GM18520 (cell line): ENCODE results near the gene DYNLT5.
A peak's percentile ranks its signal among the peaks of the same experiment; 100 is the strongest.
"Not testable (repeated sequence)": the region's sequence is repeated elsewhere in the genome, so short reads cannot be mapped to it uniquely, and the experiment has no call there.

Experiments used
- ATAC-seq: cut with Tn5 transposase; IDR thresholded peaks from one replicate; pipeline ENCODE4 v1.9.1; 2021; ENCODE audit not compliant: unreplicated experiment

Gene DYNLT5

GRCh38 chr1:66788231-66788939, 36.1 kb downstream of the DYNLT5 start:
- peak; percentile 47 for ATAC-seq

DNA sequence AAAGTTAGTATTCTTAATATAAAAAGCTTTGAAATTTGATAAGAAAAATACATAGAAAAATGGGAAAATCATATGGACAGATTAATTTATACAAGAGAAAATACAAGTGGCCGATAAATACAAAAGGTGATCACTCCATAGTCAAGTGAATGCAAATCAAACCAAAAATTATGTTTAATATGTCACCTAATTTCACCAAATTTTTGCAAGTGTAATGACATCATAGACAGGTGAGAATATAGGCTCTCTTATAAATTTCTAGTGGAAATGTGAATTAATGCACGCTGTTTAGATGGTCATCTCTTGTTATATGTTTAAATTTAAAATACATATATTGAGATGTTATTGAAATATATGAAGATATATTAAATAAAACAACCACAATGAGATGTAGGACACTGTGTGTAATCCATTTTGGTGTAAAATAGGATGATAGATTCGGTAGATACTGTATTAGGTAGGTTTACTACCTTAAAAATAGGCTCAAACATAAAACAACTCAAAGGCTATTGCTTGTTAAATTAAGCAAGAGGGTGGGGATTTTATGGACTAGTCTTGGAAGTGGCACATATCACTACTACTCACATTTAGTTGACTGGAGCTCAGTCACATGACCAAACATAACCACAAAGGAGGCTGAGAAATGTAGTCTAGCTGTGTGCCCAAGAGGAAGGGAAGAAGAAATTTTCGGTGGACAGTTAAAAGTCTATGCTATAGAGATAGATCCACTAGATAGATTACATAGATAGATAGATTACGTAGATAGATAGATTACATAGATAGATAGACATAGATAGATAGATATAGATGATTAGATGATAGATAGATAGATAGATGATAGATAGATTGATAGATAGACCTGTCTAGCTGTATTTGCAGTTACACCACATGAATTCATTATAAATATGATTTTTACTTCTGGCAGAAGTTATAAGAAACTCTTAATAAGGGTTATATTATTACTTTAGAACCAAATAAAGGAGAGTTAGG, 39.7 kb downstream of the DYNLT5 start:
- ATAC-seq: no peak

DNA sequence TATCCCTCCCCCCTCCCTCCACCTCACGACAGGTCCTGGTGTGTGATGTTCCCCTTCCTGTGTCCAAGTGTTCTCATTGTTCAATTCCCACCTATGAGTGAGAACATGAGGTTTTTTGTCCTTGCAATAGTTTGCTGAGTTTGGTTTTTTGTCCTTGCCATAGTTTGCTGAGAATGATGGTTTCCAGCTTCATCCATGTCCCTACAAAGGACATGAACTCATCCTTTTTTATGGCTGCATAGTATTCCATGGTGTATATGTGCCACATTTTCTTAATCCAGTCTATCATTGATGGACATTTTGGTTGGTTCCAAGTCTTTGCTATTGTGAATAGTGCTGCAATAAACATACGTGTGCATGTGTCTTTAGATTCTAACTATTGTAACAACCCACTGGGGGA, 43.6 kb downstream of the DYNLT5 start:
- ATAC-seq: not testable (repeated sequence)

- ATAC-seq: no peak
Observed at GRCh38 chr1:66809245-66809644, 57.0 kb downstream of the DYNLT5 start.

DNA sequence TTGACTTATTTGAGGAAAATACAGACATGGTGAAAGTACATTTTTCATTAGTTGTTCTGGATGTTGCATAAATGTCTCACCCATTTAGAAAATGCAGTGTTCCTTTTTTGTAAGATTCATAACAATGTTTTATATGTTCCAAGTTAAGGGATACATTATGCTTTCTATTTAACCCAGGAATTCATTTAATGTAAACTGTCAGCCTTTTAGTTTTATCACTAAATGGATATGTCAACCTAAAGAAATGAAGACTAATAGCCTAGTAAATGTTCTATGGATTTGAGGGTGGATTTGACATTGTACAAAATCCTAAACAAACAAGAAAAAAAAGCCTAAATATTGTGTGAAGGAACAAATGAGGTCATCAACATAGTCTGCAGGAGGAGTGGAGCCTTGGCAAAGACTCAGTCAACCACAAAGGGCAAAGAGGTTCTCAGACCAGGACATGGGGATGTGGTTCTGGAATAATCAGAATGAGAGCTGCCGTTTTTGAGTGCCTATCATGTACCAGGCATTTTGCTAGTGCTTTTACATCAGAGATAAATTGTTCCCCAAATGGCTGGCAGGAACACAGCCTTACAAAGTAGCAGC, 57.6 kb downstream of the DYNLT5 start:
- no peak for ATAC-seq

- ATAC-seq: no peak
Observed at GRCh38 chr1:66824771-66825170, 72.5 kb downstream of the DYNLT5 start.
